ENCODE measurements around the gene HEMK1.

- TF ChIP-seq CTCF (IDR thresholded peaks at IDR 0.05) (no peak), POLR2A (IDR thresholded peaks at IDR 0.05) (no peak)
These were observed 36.6 kb downstream of the HEMK1 start for GRCh38 chr3:50605901-50606326.

Measured in suprapubic skin (tissue), 3 donors.